ENCODE measurements around the gene NPHS1. TPM values are rescaled to one million over a fixed set of nuclear protein-coding genes. Genes with fewer than 3 reads are reported as not detected.
"Not testable (repeated sequence)": the region's sequence is repeated elsewhere in the genome, so short reads cannot be mapped to it uniquely, and the experiment has no call there.

The NPHS1 gene
- total RNA-seq, 4 donors from 2014 or later: not detected

DNA sequence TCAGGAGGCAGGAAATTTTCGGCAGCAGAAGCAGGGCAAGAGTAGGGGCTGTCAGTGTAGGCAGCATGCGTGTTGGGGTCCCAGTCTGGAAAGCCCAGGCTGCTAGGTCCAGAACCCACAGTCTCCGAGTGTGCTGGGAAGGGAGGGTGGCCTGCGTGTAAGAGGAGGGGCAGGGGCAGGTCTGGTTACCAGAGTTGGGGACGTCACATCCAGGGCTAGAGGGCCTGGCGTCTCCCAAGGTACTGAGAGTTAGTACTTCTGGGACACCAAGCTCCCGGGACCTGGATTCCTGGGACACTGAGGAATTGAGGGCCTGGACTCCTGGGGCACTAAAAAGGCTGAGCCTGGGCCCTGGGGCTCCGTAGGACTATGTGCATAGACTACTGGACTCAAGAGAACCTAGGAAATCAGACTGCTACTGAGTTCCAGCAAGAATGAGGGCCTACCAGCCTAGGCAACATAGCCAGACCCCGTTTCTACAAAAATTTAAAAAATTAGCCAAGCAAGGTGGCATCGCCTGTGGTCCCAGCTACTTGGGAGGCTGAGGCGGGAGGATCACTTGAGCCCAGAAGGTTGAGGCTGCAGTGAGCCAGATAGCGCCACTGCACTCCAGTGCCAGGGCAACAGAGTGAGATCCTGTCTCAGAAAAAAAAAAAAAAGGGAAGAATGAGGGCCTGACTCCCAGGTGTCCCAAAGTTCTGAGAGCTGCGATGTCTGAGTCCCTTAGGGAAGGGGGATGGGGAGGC is 45.6 kb upstream of the NPHS1 start:
- H3K36me3 ChIP-seq: peaks cover 43% of the 10 kb centered on the region
- no peak overlapping the region for H3K27ac ChIP-seq
- WGBS: 82% methylated on average over 13 of the region's 13 CpGs
- DNase-seq (ENCODE audit: low spot score in 2 of 2): no peak
- no peaks in the 10 kb centered on the region for H3K9me3 ChIP-seq
- H3K4me3 ChIP-seq: peak overlapping the region; percentile 70
- no peaks in the 10 kb centered on the region for H3K27me3 ChIP-seq
- TF ChIP-seq, protein P1, sequence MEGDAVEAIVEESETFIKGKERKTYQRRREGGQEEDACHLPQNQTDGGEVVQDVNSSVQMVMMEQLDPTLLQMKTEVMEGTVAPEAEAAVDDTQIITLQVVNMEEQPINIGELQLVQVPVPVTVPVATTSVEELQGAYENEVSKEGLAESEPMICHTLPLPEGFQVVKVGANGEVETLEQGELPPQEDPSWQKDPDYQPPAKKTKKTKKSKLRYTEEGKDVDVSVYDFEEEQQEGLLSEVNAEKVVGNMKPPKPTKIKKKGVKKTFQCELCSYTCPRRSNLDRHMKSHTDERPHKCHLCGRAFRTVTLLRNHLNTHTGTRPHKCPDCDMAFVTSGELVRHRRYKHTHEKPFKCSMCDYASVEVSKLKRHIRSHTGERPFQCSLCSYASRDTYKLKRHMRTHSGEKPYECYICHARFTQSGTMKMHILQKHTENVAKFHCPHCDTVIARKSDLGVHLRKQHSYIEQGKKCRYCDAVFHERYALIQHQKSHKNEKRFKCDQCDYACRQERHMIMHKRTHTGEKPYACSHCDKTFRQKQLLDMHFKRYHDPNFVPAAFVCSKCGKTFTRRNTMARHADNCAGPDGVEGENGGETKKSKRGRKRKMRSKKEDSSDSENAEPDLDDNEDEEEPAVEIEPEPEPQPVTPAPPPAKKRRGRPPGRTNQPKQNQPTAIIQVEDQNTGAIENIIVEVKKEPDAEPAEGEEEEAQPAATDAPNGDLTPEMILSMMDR (IDR thresholded peaks at IDR 0.05): no peak
- no peak for TF ChIP-seq POLR2A (IDR thresholded peaks at IDR 0.05)
- no peak for TF ChIP-seq EP300 (IDR thresholded peaks at IDR 0.05)
- no peak for TF ChIP-seq POLR2AphosphoS5 (IDR thresholded peaks at IDR 0.05)
- H3K4me1 ChIP-seq: peaks cover 35% of the 10 kb centered on the region

DNA sequence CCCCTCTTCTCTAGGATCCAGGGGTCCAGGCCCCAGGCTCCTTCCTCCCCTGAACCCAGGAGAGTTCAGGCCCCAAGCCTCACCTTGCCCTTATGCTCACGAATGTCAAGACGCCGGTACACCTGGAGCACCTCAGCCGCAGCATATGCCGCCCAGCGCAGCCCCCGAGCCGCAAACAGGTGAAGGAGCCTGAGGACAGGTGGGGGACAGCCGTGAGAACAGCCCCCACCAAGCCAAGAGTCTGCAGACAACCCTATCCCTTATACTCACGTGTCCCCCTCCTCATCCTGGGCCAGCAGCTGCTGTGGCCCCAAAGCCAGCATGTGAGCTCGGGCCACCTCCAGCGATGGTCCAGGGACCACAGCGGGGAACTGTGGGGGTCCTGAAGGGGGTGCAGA is 44.3 kb upstream of the NPHS1 start:
- no peak for DNase-seq (ENCODE audit: low spot score in 2 of 2)

DNA sequence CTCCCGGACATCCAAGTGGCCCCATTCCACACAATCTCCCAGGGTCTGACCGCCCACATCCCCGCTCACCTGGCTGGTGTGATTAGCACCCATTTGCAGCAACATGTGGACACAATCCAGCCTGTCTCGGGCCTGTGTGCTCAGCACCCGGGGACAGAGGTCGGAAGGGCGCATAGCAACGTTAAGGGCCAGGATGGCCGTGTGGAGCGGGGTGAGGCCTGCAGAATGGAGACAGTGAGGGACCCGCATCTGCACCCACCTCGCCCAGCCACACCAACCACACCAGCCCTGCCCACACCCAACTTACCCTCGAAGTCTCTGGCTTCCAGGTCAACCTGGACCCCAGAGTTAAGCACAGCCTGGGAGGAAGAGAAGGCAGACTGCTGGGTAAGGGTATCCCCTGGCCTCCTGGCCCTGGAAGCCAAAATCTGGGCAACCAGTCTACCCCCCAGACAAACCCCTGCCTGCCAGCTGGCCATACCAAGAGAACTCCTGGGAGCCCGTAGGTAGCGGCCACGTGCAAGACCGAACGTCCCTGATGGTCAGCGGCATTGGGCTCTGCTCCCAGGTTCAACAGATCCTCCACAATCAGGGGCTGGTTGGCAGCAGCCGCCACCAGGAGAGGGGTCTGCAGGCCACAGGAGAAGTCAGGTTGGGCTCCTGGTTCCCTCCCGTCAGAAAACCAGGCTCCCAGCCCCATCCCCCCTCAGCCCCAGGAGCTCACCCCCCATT is 43.8 kb upstream of the NPHS1 start:
- H3K27ac ChIP-seq: no peak overlapping the region
- peaks cover 53% of the 10 kb centered on the region for H3K36me3 ChIP-seq
- no peaks in the 10 kb centered on the region for H3K27me3 ChIP-seq
- TF ChIP-seq POLR2A (IDR thresholded peaks at IDR 0.05): no peak
- TF ChIP-seq POLR2AphosphoS5 (IDR thresholded peaks at IDR 0.05): no peak
- TF ChIP-seq EP300 (IDR thresholded peaks at IDR 0.05): no peak
- TF ChIP-seq, protein P1 (IDR thresholded peaks at IDR 0.05): no peak
- no peak for DNase-seq (ENCODE audit: low spot score in 2 of 2)
- WGBS: 90% methylated on average over 16 of the region's 21 CpGs
- H3K4me1 ChIP-seq: peaks cover 26% of the 10 kb centered on the region
- no peaks in the 10 kb centered on the region for H3K9me3 ChIP-seq
- H3K4me3 ChIP-seq: no peak overlapping the region

More for the DNA sequence above, 44.3 kb upstream of the NPHS1 start:
- TF ChIP-seq POLR2AphosphoS5 (IDR thresholded peaks at IDR 0.05) (no peak), POLR2A (IDR thresholded peaks at IDR 0.05) (no peak), EP300 (IDR thresholded peaks at IDR 0.05) (no peak)
- TF ChIP-seq, protein P1 (IDR thresholded peaks at IDR 0.05): no peak
- H3K4me3 ChIP-seq: no peak overlapping the region
- whole genome bisulfite sequencing: 86% methylated on average over 13 of the region's 13 CpGs
- H3K4me1 ChIP-seq: peaks cover 32% of the 10 kb centered on the region
- no peak overlapping the region for H3K27ac ChIP-seq
- H3K36me3 ChIP-seq: peaks cover 53% of the 10 kb centered on the region
- H3K9me3 ChIP-seq: no peaks in the 10 kb centered on the region
- no peaks in the 10 kb centered on the region for H3K27me3 ChIP-seq

DNA sequence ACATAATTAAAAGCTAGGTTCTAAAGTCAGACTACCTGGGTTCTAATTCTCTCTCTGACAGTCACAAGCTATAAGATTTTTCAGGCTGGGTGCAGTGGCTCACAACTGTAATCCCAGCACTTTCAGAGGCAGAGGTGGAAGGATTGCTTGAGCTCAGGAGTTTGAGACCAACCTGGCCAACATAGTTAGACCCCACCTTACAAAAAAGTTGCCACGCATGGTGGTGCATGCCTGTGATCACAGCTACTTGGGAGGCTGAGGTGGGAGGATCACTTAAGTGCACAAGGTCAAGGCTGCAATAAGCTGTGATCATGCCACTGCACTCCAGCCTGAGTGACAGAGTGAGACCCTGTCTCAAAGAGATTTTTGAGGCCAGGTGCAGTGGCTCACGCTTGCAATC is 42.0 kb upstream of the NPHS1 start:
- TF ChIP-seq EP300 (IDR thresholded peaks at IDR 0.05) (no peak), POLR2AphosphoS5 (IDR thresholded peaks at IDR 0.05) (no peak), POLR2A (IDR thresholded peaks at IDR 0.05) (no peak)
- TF ChIP-seq, protein P1 (IDR thresholded peaks at IDR 0.05): no peak
- Histone ChIP-seq H3K9me3 (no peaks in the 10 kb centered on the region), H3K36me3 (peaks cover 66% of the 10 kb centered on the region), H3K27ac (no peak overlapping the region), H3K27me3 (no peaks in the 10 kb centered on the region), H3K4me1 (peaks cover 18% of the 10 kb centered on the region), H3K4me3 (no peak overlapping the region)
- 95% methylated on average over 2 of the region's 2 CpGs for WGBS
- no peak for DNase-seq (ENCODE audit: low spot score in 2 of 2)

DNA sequence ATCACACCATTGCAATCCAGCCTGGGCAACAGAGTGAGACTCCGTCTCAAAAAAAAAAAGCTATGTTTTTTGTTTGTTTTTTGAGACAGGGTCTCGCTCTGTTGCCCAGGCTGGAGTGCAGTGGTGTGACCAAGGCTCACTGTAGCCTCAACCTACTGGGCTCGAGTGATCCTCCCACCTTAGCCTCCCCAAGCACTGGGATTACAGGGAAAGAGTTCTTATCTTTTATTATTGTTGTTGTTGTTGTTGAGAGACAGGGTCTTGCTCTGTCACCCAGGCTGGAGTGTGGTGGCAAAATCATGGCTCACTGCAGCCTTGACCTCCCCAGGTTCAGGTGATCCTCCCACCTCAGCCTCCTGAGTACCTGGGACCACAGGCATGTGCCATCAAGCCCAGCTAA is 39.5 kb upstream of the NPHS1 start:
- not testable (repeated sequence) for H3K4me1 ChIP-seq; H3K27ac ChIP-seq; H3K9me3 ChIP-seq; H3K27me3 ChIP-seq; DNase-seq (ENCODE audit: low spot score in 2 of 2); H3K4me3 ChIP-seq
- 95% methylated on average over 3 of the region's 3 CpGs for WGBS
- peaks cover 85% of the 10 kb centered on the region for H3K36me3 ChIP-seq
